GM19239 (cell line): ENCODE data around the gene SLC4A8.

Source experiments
- DNase-seq: peaks from one replicate; pipeline ENCODE4 v3.0.0; 2011; ENCODE audit warnings: low spot score; ENCODE audit not compliant: insufficient read length
- FAIRE-seq: peaks from 2 replicates; lab custom pipeline; 2011; peaks lifted over from hg19 to GRCh38; lab: Jason Lieb, UNC

SLC4A8 gene

GRCh38 chr12:51393676-51394545 lies 30.7 kb upstream of the SLC4A8 start:
- peak; percentile 31 for FAIRE-seq
- DNase-seq, result no peak

DNA sequence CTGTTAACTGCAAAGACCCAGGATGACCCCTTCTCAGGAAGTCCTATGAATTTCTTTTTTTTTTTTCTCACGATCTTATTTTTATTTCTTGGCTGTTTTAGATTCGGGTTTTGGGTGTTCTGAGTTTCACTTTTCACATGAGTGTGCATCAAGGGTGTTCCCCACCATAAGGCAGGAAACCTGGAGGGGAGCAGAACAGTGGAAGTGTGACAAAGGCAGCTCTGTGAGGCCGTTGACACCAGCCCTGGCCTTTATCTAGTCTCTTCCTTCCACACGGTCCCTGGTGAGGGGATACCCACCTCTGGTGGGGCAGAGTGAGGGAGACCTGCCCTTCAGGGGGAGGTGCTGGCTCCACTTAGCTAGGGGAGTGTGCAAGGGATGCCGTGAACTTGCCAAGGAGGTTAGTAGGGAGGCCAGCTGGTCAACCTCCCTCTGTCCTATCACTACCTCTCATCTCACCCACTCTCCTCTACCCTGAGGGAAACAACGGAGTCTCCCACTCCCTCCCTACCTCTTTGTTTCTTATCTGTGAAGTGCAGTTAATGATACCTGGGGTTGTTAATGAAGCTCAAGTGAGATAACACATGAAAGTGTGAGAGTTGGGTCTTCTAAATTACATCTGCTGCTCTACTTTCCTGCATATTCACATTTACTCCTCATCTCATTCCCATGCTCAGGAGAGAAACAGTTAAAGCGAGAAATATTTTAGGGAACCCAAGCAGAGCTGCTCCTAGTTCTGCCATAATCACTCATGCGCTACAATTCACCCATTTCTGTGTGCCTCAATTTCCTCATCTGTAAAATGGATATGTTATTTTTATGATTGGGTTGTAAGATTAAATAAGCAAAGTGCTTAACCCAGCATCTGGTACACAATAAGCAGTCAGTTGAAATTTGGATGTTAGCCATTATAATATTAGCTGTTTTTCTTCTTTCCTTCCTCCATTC lies 29.1 kb upstream of the SLC4A8 start:
- FAIRE-seq (peak; percentile 89), DNase-seq (peak; percentile 36)

- no peak for FAIRE-seq
- DNase-seq, result no peak
Measured at GRCh38 chr12:51397670-51398069, 27.0 kb upstream of the SLC4A8 start.

- DNase-seq (no peak), FAIRE-seq (no peak)
Measured at GRCh38 chr12:51399891-51400290, 24.7 kb upstream of the SLC4A8 start.

DNA sequence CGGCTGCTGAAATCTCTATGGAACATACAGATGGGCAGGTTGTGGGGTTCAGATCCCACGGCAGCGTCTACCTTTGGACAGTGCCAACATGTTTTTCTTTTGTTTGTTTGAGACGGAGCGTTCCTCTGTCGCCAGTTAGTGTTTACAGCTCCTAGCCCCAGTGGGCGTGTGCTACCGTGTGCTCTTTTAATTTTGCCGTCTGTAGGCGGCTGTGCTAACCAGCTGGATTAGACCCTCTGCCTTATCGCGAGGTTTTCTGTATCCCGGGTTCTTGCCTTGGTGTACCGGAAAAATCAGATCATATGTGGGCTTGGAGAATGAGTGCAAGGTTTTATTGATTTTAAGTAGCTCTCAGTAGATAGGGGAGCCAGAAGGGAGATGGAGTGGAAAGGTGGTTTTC lies 23.6 kb upstream of the SLC4A8 start:
- FAIRE-seq (no peak), DNase-seq (no peak)

- DNase-seq (no peak), FAIRE-seq (no peak)
Measured at GRCh38 chr12:51401486-51401885, 23.1 kb upstream of the SLC4A8 start.

GRCh38 chr12:51401900-51402299 lies 22.7 kb upstream of the SLC4A8 start:
- DNase-seq (no peak), FAIRE-seq (no peak)

DNA sequence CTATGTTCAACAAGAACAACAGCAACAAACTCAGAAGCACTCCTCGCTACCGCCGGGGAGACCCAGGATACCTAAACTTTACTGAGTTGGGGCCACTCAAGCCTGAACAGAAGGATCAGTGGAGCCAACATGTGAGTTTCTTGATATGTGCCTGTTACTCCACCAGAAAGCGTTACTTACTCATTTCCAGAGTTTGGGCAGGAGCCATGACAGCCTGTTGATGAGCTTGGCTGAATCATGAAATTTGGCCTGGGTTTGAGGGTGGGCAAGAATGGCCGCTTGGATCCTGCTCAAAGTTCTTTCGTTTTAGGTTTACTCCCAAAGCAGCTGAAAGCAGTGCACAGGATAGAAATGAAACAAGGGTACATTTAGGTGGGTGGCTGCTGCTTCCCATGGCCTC lies 21.5 kb upstream of the SLC4A8 start:
- peak; percentile 11 for FAIRE-seq
- no peak for DNase-seq

GRCh38 chr12:51403681-51404136 lies 20.9 kb upstream of the SLC4A8 start:
- DNase-seq (no peak), FAIRE-seq (no peak)

DNA sequence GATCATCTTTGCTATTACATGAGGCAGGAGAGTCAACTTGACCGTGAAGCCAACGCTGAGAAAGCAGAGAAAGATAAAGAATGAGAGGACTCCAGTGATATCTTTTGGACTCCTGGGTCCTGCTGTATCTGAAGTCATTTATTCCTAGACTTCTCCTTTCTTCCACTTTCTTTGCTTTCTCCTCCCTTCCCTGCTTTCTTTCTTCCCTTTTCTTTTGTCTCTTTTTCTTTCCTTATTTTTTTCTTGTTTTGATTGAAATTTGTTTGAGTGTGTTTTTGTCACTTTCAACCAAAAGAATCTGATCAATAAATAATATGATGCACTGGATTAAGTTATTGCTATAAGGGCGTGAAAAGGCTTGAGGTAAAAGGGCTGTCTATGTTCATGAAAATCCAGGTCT lies 20.0 kb upstream of the SLC4A8 start:
- DNase-seq, result no peak
- FAIRE-seq, result no peak

- FAIRE-seq, result no peak
- no peak for DNase-seq
Measured at GRCh38 chr12:51405801-51406207, 18.8 kb upstream of the SLC4A8 start.

DNA sequence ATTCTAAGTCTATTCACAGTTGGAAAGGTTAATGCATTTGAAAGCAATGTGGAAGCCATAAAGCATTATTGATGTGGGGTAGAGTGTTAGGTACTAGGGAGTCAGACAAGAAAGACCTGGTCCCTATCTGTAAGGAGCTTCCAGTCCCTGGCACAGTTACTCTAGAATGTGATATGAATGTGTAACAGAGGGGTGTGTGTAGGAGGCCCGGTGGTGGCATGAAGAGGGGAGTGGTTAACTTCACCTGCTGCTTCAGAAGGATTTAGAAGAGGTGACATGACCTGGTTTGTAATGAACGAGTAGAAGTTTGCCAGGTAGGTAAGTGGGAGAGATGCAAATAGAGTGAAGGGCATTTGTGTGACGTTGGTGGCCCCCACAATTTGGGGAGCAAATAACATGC lies 18.3 kb upstream of the SLC4A8 start:
- FAIRE-seq, result no peak

GRCh38 chr12:51406859-51407258 lies 17.8 kb upstream of the SLC4A8 start:
- no peak for FAIRE-seq
- no peak for DNase-seq

More for the DNA sequence above, 18.3 kb upstream of the SLC4A8 start:
- DNase-seq, result no peak

DNA sequence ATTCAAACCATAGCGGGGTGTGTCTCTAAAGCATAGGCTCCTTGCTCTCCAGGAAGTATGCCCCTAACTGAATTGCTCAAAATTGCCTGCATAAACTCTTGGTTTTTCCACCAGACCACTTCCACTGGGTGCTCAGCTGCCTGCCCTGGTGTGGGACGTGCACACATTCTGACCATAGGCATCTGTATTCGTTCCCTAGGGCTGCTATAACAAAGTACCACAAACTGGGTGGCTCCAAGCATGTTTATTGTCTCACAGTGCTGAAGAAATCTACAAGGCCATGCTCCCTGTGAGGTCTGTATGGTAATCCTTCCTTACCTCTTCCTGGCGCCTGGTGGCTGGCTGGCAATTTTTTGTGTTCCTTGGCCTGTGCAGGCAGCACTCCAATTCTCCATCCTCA lies 17.0 kb upstream of the SLC4A8 start:
- no peak for FAIRE-seq
- DNase-seq, result no peak

- DNase-seq, result no peak
- FAIRE-seq, result no peak
Measured at GRCh38 chr12:51409846-51410245, 14.8 kb upstream of the SLC4A8 start.

DNA sequence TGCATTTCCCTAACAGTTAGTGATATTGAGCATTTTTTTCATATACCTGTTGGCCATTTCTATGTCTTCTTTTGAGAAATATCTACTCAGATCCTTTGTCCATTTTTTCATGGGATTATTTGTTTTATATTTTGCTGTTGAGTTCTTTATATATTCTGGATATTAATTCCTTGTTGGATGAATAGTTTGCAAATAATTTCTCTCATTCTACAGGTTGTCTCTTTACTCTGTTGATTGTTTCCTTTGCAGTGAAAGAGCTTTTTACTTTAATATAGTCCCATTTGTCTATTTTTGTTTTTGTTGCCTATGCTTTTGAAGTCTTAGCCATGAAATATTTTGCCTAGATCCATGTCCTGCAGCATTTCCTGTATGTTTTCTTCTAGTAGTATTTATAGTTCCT lies 11.5 kb upstream of the SLC4A8 start:
- DNase-seq (no peak), FAIRE-seq (no peak)

- DNase-seq (no peak), FAIRE-seq (no peak)
Measured at GRCh38 chr12:51413791-51414190, 10.8 kb upstream of the SLC4A8 start.

- DNase-seq (no peak), FAIRE-seq (no peak)
Measured at GRCh38 chr12:51415931-51416330, 8.7 kb upstream of the SLC4A8 start.

GRCh38 chr12:51417826-51418225 lies 6.8 kb upstream of the SLC4A8 start:
- DNase-seq (no peak), FAIRE-seq (no peak)

- DNase-seq (no peak), FAIRE-seq (no peak)
Measured at GRCh38 chr12:51419425-51420193, 5.0 kb upstream of the SLC4A8 start.
